HEK293T (cell line): ENCODE data around the gene BPIFB4.

Experiments
- CTCF ChIA-PET: fragments of 350-600 bp; formaldehyde crosslinking; extraction: SDS; loops from one replicate; lab custom pipeline; 2021; ENCODE audit warnings: antibody characterized with exemption, inconsistent platforms; lab: Yijun Ruan, JAX
- POLR2A ChIA-PET: fragments of 350-600 bp; formaldehyde crosslinking; extraction: SDS; loops from one replicate; lab custom pipeline; 2020; ENCODE audit warnings: antibody characterized with exemption, inconsistent platforms; lab: Yijun Ruan, JAX
- DNase-seq: peaks from one replicate; pipeline ENCODE4 v3.0.0; 2012; ENCODE audit warnings: mixed read lengths; ENCODE audit errors: extremely low spot score
- ARNT ChIP-seq: fragments of 450-650 bp; IDR thresholded peaks from 2 replicates; pipeline ENCODE4 v1.6.1; 2017; ENCODE audit warnings: mild to moderate bottlenecking
- BHLHE40 ChIP-seq: fragments of 450-650 bp; IDR thresholded peaks from 2 replicates; pipeline ENCODE4 v1.6.1; 2016; ENCODE audit warnings: mild to moderate bottlenecking, moderate library complexity, borderline replicate concordance
- CTBP1 ChIP-seq: fragments of 450-650 bp; IDR thresholded peaks from 2 replicates; pipeline ENCODE4 v1.6.1; 2016; ENCODE audit warnings: borderline replicate concordance
- ELF4 ChIP-seq: fragments of 450-650 bp; IDR thresholded peaks from 2 replicates; pipeline ENCODE4 v1.6.1; 2017; ENCODE audit warnings: antibody characterized with exemption
- FOXA1 ChIP-seq: fragments of 450-650 bp; IDR thresholded peaks from 2 replicates; pipeline ENCODE4 v1.6.1; 2016; ENCODE audit warnings: mild to moderate bottlenecking
- FOXK2 ChIP-seq: fragments of 450-650 bp; IDR thresholded peaks from 2 replicates; pipeline ENCODE4 v1.6.1; 2016; ENCODE audit warnings: mild to moderate bottlenecking
- FOXM1 ChIP-seq: fragments of 450-650 bp; IDR thresholded peaks from 2 replicates; pipeline ENCODE4 v1.6.1; 2017; ENCODE audit warnings: mild to moderate bottlenecking, borderline replicate concordance
- HDGF ChIP-seq: fragments of 450-650 bp; IDR thresholded peaks from 2 replicates; pipeline ENCODE4 v1.6.1; 2017; ENCODE audit warnings: antibody characterized with exemption, borderline replicate concordance
- L3MBTL2 ChIP-seq: fragments of 450-650 bp; conservative IDR thresholded peaks from 2 replicates; pipeline ENCODE4 v1.6.1; 2016; ENCODE audit warnings: mild to moderate bottlenecking
- LEF1 ChIP-seq: fragments of 450-650 bp; IDR thresholded peaks from 2 replicates; pipeline ENCODE4 v1.6.1; 2017; ENCODE audit warnings: mild to moderate bottlenecking, borderline replicate concordance
- NFRKB ChIP-seq: fragments of 450-650 bp; IDR thresholded peaks from 2 replicates; pipeline ENCODE4 v1.6.1; 2016; ENCODE audit warnings: mild to moderate bottlenecking, moderate library complexity
- PKNOX1 ChIP-seq: fragments of 450-650 bp; IDR thresholded peaks from 2 replicates; pipeline ENCODE4 v1.6.1; 2016
- SP1 ChIP-seq: fragments of 450-650 bp; IDR thresholded peaks from 2 replicates; pipeline ENCODE4 v1.6.1; 2017
- SUZ12 ChIP-seq: fragments of 450-650 bp; IDR thresholded peaks from 2 replicates; pipeline ENCODE4 v1.6.1; 2016; ENCODE audit warnings: mild to moderate bottlenecking
- TARDBP ChIP-seq: fragments of 450-650 bp; IDR thresholded peaks from 2 replicates; pipeline ENCODE4 v1.6.1; 2016
- ZNF384 ChIP-seq: fragments of 450-650 bp; IDR thresholded peaks from 2 replicates; pipeline ENCODE4 v1.6.1; 2016

Gene BPIFB4

GRCh38 chr20:33054791-33055190 is 24.7 kb upstream of the BPIFB4 start:
- POLR2A ChIA-PET: no interaction called here
- no peak for TF ChIP-seq ELF4
- TF ChIP-seq ZNF384: no peak
- TF ChIP-seq BHLHE40: no peak
- no peak for TF ChIP-seq SUZ12
- TF ChIP-seq L3MBTL2: no peak
- TF ChIP-seq FOXK2: no peak
- no peak for TF ChIP-seq CTBP1
- TF ChIP-seq SP1: no peak
- no peak for TF ChIP-seq PKNOX1
- no peak for TF ChIP-seq NFRKB
- TF ChIP-seq LEF1: no peak
- no peak for TF ChIP-seq FOXM1
- TF ChIP-seq ARNT: no peak
- TF ChIP-seq FOXA1: no peak
- TF ChIP-seq TARDBP: no peak
- TF ChIP-seq HDGF: no peak
- CTCF ChIA-PET: no interaction called here
- no peak for DNase-seq

GRCh38 chr20:33059136-33059535 is 20.3 kb upstream of the BPIFB4 start:
- TF ChIP-seq PKNOX1 (no peak), CTBP1 (no peak), LEF1 (no peak), BHLHE40 (no peak), TARDBP (no peak), SUZ12 (no peak)
- no peak for DNase-seq
- ChIA-PET CTCF (no interaction called here), POLR2A (no interaction called here)

GRCh38 chr20:33059741-33060390 is 19.6 kb upstream of the BPIFB4 start:
- ChIA-PET CTCF (no interaction called here), POLR2A (no interaction called here)

GRCh38 chr20:33061658-33062028 is 17.8 kb upstream of the BPIFB4 start:
- CTCF ChIA-PET: no interaction called here
- POLR2A ChIA-PET: no interaction called here
- TF ChIP-seq SUZ12: no peak
- no peak for DNase-seq

More at GRCh38 chr20:33059741-33060390, 19.6 kb upstream of the BPIFB4 start:
- DNase-seq: no peak
- no peak for TF ChIP-seq FOXA1
- TF ChIP-seq TARDBP: no peak
- TF ChIP-seq ARNT: no peak
- TF ChIP-seq ELF4: no peak
- no peak for TF ChIP-seq HDGF
- TF ChIP-seq FOXK2: no peak
- no peak for TF ChIP-seq NFRKB

GRCh38 chr20:33062105-33062824 is 17.2 kb upstream of the BPIFB4 start:
- POLR2A ChIA-PET: no interaction called here
- CTCF ChIA-PET: no interaction called here
- no peak for TF ChIP-seq SUZ12
- TF ChIP-seq CTBP1: no peak
- TF ChIP-seq PKNOX1: no peak
- no peak for TF ChIP-seq ARNT
- TF ChIP-seq ELF4: no peak
- no peak for TF ChIP-seq SP1
- TF ChIP-seq NFRKB: no peak
- TF ChIP-seq BHLHE40: no peak
- no peak for TF ChIP-seq FOXA1
- no peak for TF ChIP-seq FOXM1
- no peak for TF ChIP-seq FOXK2
- TF ChIP-seq TARDBP: no peak
- TF ChIP-seq LEF1: no peak
- TF ChIP-seq L3MBTL2: no peak
- TF ChIP-seq HDGF: no peak
- no peak for TF ChIP-seq ZNF384
- no peak for DNase-seq

- POLR2A ChIA-PET: no interaction called here
- no peak for TF ChIP-seq SUZ12
- TF ChIP-seq L3MBTL2: no peak
- TF ChIP-seq ARNT: no peak
- TF ChIP-seq NFRKB: no peak
- TF ChIP-seq FOXK2: no peak
- TF ChIP-seq FOXM1: no peak
- TF ChIP-seq TARDBP: no peak
- no peak for TF ChIP-seq PKNOX1
- no peak for TF ChIP-seq CTBP1
- no peak for TF ChIP-seq LEF1
- no peak for TF ChIP-seq FOXA1
- TF ChIP-seq ZNF384: no peak
- TF ChIP-seq HDGF: no peak
- TF ChIP-seq SP1: no peak
- TF ChIP-seq ELF4: no peak
- TF ChIP-seq BHLHE40: no peak
- CTCF ChIA-PET: no interaction called here
- DNase-seq: no peak
Measured at GRCh38 chr20:33062825-33063149, 16.7 kb upstream of the BPIFB4 start.
